22Rv1 (cell line): Measurements from ENCODE around the gene ZNF275.

Experiments used
- ZFX ChIP-seq: fragments of 450-650 bp; IDR thresholded peaks from 2 replicates; pipeline ENCODE4 v1.6.1; 2017; ENCODE audit warnings: antibody characterized with exemption, borderline replicate concordance
- TF ChIP-seq, protein P1 (sequence below): fragments of 450-650 bp; IDR thresholded peaks from 2 replicates; pipeline ENCODE4 v1.5.1; 2017; ENCODE audit warnings: mild to moderate bottlenecking

DNA sequence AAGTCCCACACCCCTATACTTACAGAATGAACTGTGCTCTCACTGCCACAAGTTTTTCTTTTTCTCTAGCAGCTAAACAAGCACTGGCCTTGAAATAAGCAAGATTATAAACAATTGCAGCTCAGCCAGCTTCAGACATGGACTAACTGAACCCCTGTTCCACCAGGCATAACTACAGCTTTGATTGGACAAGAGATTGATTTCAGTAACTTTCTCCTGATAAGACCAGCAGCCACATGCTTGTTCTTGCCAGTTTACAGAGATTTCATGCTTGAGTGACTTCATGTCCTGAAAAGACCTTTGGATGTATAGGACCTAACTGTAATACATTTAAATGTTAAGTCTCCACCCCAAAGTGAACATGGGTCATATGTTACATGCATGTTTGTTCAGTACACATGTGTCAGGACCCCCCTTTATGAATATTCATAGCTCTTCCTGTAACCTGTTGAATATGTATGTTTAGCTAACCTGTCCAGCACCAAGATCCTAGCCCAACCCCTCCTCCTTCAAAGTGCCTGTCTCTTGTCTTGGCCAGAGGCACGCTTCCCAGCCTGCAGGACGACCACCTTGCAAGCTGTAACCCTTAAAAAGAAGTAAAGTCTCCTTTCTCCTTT, 27.9 kb downstream of the ZNF275 start:
- TF ChIP-seq, protein P1, sequence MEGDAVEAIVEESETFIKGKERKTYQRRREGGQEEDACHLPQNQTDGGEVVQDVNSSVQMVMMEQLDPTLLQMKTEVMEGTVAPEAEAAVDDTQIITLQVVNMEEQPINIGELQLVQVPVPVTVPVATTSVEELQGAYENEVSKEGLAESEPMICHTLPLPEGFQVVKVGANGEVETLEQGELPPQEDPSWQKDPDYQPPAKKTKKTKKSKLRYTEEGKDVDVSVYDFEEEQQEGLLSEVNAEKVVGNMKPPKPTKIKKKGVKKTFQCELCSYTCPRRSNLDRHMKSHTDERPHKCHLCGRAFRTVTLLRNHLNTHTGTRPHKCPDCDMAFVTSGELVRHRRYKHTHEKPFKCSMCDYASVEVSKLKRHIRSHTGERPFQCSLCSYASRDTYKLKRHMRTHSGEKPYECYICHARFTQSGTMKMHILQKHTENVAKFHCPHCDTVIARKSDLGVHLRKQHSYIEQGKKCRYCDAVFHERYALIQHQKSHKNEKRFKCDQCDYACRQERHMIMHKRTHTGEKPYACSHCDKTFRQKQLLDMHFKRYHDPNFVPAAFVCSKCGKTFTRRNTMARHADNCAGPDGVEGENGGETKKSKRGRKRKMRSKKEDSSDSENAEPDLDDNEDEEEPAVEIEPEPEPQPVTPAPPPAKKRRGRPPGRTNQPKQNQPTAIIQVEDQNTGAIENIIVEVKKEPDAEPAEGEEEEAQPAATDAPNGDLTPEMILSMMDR = no peak
- TF ChIP-seq ZFX = no peak
